ENCODE measurements around the gene NANS. TPM values are rescaled to one million over a fixed set of nuclear protein-coding genes. Genes with fewer than 3 reads are reported as not detected.

The NANS gene
- polyA plus RNA-seq, 3 donors = 41.3 to 109 (median 95.9) TPM

- Mint-ChIP-seq H3K9me3 (no peaks in the 10 kb centered on the region), H3K4me1 (peaks cover 37% of the 10 kb centered on the region), H3K4me3 (no peak overlapping the region), H3K27me3 (ENCODE audit: low read depth in 3 of 3) (peaks cover 0 to 3% (median 0%) of the 10 kb centered on the region in 3 donors), H3K27ac (no peak overlapping the region), H3K36me3 (peaks cover 24 to 43% of the 10 kb centered on the region in 2 donors)
- H3K27me3 ChIP-seq (ENCODE audit: control insufficient read depth in 2 of 2, insufficient read depth in 2 of 2, low read length in 2 of 2) = no peaks in the 10 kb centered on the region
- intact Hi-C loops (cut with micrococcal nuclease) = loop anchor here (5.0 to 10.0 kb wide), 3 partner anchors 134 to 197 kb away; no protein-coding TSS in a partner anchor
- TF ChIP-seq, protein P1, sequence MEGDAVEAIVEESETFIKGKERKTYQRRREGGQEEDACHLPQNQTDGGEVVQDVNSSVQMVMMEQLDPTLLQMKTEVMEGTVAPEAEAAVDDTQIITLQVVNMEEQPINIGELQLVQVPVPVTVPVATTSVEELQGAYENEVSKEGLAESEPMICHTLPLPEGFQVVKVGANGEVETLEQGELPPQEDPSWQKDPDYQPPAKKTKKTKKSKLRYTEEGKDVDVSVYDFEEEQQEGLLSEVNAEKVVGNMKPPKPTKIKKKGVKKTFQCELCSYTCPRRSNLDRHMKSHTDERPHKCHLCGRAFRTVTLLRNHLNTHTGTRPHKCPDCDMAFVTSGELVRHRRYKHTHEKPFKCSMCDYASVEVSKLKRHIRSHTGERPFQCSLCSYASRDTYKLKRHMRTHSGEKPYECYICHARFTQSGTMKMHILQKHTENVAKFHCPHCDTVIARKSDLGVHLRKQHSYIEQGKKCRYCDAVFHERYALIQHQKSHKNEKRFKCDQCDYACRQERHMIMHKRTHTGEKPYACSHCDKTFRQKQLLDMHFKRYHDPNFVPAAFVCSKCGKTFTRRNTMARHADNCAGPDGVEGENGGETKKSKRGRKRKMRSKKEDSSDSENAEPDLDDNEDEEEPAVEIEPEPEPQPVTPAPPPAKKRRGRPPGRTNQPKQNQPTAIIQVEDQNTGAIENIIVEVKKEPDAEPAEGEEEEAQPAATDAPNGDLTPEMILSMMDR (IDR thresholded peaks at IDR 0.05) = no peak
- no peak for DNase-seq
- H3K79me2 ChIP-seq (ENCODE audit: insufficient read depth, low read length) = peaks cover 84% of the 10 kb centered on the region
- no peak overlapping the region for H3K27ac ChIP-seq (ENCODE audit: low read depth in 1 of 2, low read length in 2 of 2)
- no peak overlapping the region for H3K4me2 ChIP-seq (replicated peaks; ENCODE audit: extremely low read depth, low read length, poor library complexity, severe bottlenecking)
- no peak overlapping the region for H3K4me3 ChIP-seq (replicated peaks in 1 of 3; ENCODE audit: low read depth in 2 of 3, low read length in 3 of 3)
- no CpG with 5 or more reads among the region's 7 CpGs for WGBS (ENCODE audit: insufficient coverage)
- peaks cover 59% of the 10 kb centered on the region for H4K20me1 ChIP-seq (ENCODE audit: insufficient read depth, low read length)
- H2AFZ ChIP-seq (ENCODE audit: insufficient read depth, low read depth, low read length, poor library complexity, severe bottlenecking) = no peak overlapping the region
- no peaks in the 10 kb centered on the region for H3K9me3 ChIP-seq (replicated peaks in 1 of 2; ENCODE audit: control insufficient read depth in 1 of 2, insufficient read depth in 1 of 2, low read length in 2 of 2)
- H3K9ac ChIP-seq (ENCODE audit: insufficient read depth, low read length, poor library complexity, severe bottlenecking) = no peak overlapping the region
- H3K36me3 ChIP-seq (replicated peaks in 1 of 2; ENCODE audit: control insufficient read depth in 1 of 2, insufficient read depth in 2 of 2, low read length in 2 of 2) = peaks cover 12 to 50% of the 10 kb centered on the region in 2 donors
- peaks cover 23 to 25% of the 10 kb centered on the region in 2 donors for H3K4me1 ChIP-seq (ENCODE audit: control insufficient read depth in 1 of 2, insufficient read depth in 2 of 2, low read length in 2 of 2)
Measured at GRCh38 chr9:98070704-98071103, 14.2 kb downstream of the NANS start.

- Histone ChIP-seq H3K4me1 (ENCODE audit: control insufficient read depth in 1 of 2, insufficient read depth in 2 of 2, low read length in 2 of 2) (peaks cover 23 to 25% of the 10 kb centered on the region in 2 donors), H3K4me3 (replicated peaks in 1 of 3; ENCODE audit: low read depth in 2 of 3, low read length in 3 of 3) (no peak overlapping the region), H3K79me2 (ENCODE audit: insufficient read depth, low read length) (peaks cover 74% of the 10 kb centered on the region), H3K36me3 (replicated peaks in 1 of 2; ENCODE audit: control insufficient read depth in 1 of 2, insufficient read depth in 2 of 2, low read length in 2 of 2) (peaks cover 6 to 43% of the 10 kb centered on the region in 2 donors), H3K27ac (ENCODE audit: low read depth in 1 of 2, low read length in 2 of 2) (peak overlapping the region; percentile 22 to 38), H3K9ac (ENCODE audit: insufficient read depth, low read length, poor library complexity, severe bottlenecking) (no peak overlapping the region), H3K9me3 (replicated peaks in 1 of 2; ENCODE audit: control insufficient read depth in 1 of 2, insufficient read depth in 1 of 2, low read length in 2 of 2) (no peaks in the 10 kb centered on the region), H3K4me2 (replicated peaks; ENCODE audit: extremely low read depth, low read length, poor library complexity, severe bottlenecking) (no peak overlapping the region), H2AFZ (ENCODE audit: insufficient read depth, low read depth, low read length, poor library complexity, severe bottlenecking) (no peak overlapping the region), H4K20me1 (ENCODE audit: insufficient read depth, low read length) (peaks cover 66% of the 10 kb centered on the region), H3K27me3 (ENCODE audit: control insufficient read depth in 2 of 2, insufficient read depth in 2 of 2, low read length in 2 of 2) (no peaks in the 10 kb centered on the region)
- H3K4me1 Mint-ChIP-seq = peaks cover 36% of the 10 kb centered on the region
- H3K27ac Mint-ChIP-seq = peak overlapping the region in 1 of 7 donors; percentile 54
- H3K36me3 Mint-ChIP-seq = peaks cover 17 to 39% of the 10 kb centered on the region in 2 donors
- H3K4me3 Mint-ChIP-seq = no peak overlapping the region
- DNase-seq = no peak
- WGBS (ENCODE audit: insufficient coverage) = 91% methylated on average over 4 of the region's 9 CpGs
- H3K27me3 Mint-ChIP-seq (ENCODE audit: low read depth in 3 of 3) = peaks cover 0 to 3% (median 0%) of the 10 kb centered on the region in 3 donors
- intact Hi-C loops (cut with micrococcal nuclease) = loop anchor here (5.0 to 10.0 kb wide), 3 partner anchors 133 to 196 kb away; no protein-coding TSS in a partner anchor
- H3K9me3 Mint-ChIP-seq = no peaks in the 10 kb centered on the region
- TF ChIP-seq, protein P1 (IDR thresholded peaks at IDR 0.05) = no peak
Measured at GRCh38 chr9:98071737-98072136, 15.2 kb downstream of the NANS start.

Measured in CD14-positive monocyte (primary cell).